GM12878 (cell line): ENCODE results near the gene AKT3.

Experiments used
- EP300 ChIP-seq, 2 experiments: fragments of 150-350 bp in 1 of 2; IDR thresholded peaks; 2 replicates each; pipeline ENCODE4 v1.6.1; 2011 to 2012; ENCODE audit warnings: low read depth in 2 of 2, low read length in 2 of 2, borderline replicate concordance in 1 of 2, improper control_type of control experiment in 1 of 2, inconsistent platforms in 1 of 2; ENCODE audit not compliant: control insufficient read depth in 1 of 2
- NFIC ChIP-seq: IDR thresholded peaks from 2 replicates; pipeline ENCODE4 v1.6.1; 2012; ENCODE audit warnings: low read depth, mild to moderate bottlenecking, inconsistent platforms, low read length, moderate library complexity
- NFYB ChIP-seq: IDR thresholded peaks from 2 replicates; pipeline ENCODE4 v1.6.1; 2011; ENCODE audit warnings: low read depth, mild to moderate bottlenecking, low read length, improper control_type of control experiment, moderate library complexity; ENCODE audit not compliant: insufficient read depth
- POLR2AphosphoS5 ChIP-seq: IDR thresholded peaks from 2 replicates; pipeline ENCODE4 v1.6.1; 2011; ENCODE audit warnings: mild to moderate bottlenecking, low read length, inconsistent platforms
- SMC3 ChIP-seq: IDR thresholded peaks from 2 replicates; pipeline ENCODE4 v1.6.1; 2011; ENCODE audit warnings: low read length, improper control_type of control experiment, borderline replicate concordance
- SUPT20H ChIP-seq: IDR thresholded peaks from 2 replicates; pipeline ENCODE4 v1.6.1; 2011; ENCODE audit warnings: low read depth, mild to moderate bottlenecking, low read length, moderate library complexity, borderline replicate concordance; ENCODE audit not compliant: control insufficient read depth
- TF ChIP-seq, protein P1 (sequence below), 3 experiments: IDR thresholded peaks in 2 of 3; conservative IDR thresholded peaks in 1 of 3; 2 replicates each; pipeline ENCODE4 v1.5.1; 2011; ENCODE audit warnings: low read depth in 3 of 3, low read length in 3 of 3, mild to moderate bottlenecking in 3 of 3, control low read depth in 2 of 3, moderate library complexity in 2 of 3, inconsistent platforms in 1 of 3, mixed read lengths in 1 of 3; ENCODE audit not compliant: control insufficient read depth in 2 of 3, insufficient read depth in 1 of 3; ENCODE audit errors: extremely low read depth in 1 of 3
- TF ChIP-seq, protein P2 (sequence below): fragments of 450-650 bp; IDR thresholded peaks from 2 replicates; pipeline ENCODE4 v1.6.1; 2017; ENCODE audit warnings: mild to moderate bottlenecking, moderate library complexity

DNA sequence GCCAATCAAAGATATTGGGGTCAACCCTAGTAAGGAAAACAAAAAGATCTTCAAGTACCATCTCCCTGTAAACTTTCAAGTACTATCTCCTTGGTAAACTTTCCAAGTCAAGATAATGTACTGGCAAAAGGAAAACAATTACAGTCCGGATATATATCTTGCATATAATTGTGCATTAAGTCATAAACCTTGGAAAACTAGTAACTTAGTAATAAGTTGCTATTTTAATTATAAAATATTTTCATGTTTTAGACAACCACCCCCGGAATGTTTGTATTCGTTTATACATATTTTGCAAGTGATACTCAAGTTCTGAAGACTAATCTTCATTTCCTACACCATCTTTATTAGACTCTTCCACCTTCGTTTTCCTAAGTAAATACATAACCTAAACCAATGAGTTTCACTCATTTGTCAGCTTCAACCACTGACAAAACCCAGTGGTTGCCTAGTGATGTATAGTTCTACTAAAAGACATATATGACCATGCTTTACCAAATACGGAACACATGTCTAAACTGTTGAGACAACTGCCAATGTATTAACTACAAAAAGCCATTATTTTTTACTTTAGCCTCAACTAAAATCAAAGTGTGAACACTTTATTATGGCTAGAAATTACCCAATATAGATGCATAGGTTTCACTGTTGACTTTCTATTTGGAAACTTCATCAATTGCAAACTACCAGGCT is 1.7 kb downstream of the AKT3 start:
- TF ChIP-seq SUPT20H (no peak), NFYB (no peak), NFIC (no peak), POLR2AphosphoS5 (no peak), EP300 (IDR thresholded peaks at IDR 0.05; ENCODE audit: borderline replicate concordance in 1 of 2, control insufficient read depth in 1 of 2, low read depth in 2 of 2, low read length in 2 of 2) (no peak), SMC3 (no peak)
- TF ChIP-seq, protein P1, sequence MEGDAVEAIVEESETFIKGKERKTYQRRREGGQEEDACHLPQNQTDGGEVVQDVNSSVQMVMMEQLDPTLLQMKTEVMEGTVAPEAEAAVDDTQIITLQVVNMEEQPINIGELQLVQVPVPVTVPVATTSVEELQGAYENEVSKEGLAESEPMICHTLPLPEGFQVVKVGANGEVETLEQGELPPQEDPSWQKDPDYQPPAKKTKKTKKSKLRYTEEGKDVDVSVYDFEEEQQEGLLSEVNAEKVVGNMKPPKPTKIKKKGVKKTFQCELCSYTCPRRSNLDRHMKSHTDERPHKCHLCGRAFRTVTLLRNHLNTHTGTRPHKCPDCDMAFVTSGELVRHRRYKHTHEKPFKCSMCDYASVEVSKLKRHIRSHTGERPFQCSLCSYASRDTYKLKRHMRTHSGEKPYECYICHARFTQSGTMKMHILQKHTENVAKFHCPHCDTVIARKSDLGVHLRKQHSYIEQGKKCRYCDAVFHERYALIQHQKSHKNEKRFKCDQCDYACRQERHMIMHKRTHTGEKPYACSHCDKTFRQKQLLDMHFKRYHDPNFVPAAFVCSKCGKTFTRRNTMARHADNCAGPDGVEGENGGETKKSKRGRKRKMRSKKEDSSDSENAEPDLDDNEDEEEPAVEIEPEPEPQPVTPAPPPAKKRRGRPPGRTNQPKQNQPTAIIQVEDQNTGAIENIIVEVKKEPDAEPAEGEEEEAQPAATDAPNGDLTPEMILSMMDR (IDR thresholded peaks at IDR 0.05 in 2 of 3, conservative IDR thresholded peaks at IDR 0.05 in 1 of 3; ENCODE audit: control insufficient read depth in 2 of 3, extremely low read depth in 1 of 3, insufficient read depth in 1 of 3, low read depth in 3 of 3, low read length in 3 of 3), result no peak
- TF ChIP-seq, protein P2, sequence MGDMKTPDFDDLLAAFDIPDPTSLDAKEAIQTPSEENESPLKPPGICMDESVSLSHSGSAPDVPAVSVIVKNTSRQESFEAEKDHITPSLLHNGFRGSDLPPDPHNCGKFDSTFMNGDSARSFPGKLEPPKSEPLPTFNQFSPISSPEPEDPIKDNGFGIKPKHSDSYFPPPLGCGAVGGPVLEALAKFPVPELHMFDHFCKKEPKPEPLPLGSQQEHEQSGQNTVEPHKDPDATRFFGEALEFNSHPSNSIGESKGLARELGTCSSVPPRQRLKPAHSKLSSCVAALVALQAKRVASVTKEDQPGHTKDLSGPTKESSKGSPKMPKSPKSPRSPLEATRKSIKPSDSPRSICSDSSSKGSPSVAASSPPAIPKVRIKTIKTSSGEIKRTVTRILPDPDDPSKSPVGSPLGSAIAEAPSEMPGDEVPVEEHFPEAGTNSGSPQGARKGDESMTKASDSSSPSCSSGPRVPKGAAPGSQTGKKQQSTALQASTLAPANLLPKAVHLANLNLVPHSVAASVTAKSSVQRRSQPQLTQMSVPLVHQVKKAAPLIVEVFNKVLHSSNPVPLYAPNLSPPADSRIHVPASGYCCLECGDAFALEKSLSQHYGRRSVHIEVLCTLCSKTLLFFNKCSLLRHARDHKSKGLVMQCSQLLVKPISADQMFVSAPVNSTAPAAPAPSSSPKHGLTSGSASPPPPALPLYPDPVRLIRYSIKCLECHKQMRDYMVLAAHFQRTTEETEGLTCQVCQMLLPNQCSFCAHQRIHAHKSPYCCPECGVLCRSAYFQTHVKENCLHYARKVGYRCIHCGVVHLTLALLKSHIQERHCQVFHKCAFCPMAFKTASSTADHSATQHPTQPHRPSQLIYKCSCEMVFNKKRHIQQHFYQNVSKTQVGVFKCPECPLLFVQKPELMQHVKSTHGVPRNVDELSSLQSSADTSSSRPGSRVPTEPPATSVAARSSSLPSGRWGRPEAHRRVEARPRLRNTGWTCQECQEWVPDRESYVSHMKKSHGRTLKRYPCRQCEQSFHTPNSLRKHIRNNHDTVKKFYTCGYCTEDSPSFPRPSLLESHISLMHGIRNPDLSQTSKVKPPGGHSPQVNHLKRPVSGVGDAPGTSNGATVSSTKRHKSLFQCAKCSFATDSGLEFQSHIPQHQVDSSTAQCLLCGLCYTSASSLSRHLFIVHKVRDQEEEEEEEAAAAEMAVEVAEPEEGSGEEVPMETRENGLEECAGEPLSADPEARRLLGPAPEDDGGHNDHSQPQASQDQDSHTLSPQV, result no peak
